ENCODE data around the gene TESK2. TPM values are rescaled to one million over a fixed set of nuclear protein-coding genes. Genes with fewer than 3 reads are reported as not detected.

The TESK2 gene
- total and polyA plus RNA-seq, 2 of the 13 experiments (the other 11 are each of a cell fraction or from before 2014, with no cell fraction given), result 5.5 to 9.6 TPM

- in situ Hi-C loops (cut with HindIII; ENCODE audit: extremely low pct_ligation_motif_present, low pct_unique_long_range_greater_than_20kb), result no loop called here
These were observed 81.7 kb downstream of the TESK2 start for GRCh38 chr1:45409276-45409675.

More at GRCh38 chr1:45409276-45409675, 81.7 kb downstream of the TESK2 start:
- Histone ChIP-seq H2AFZ (ENCODE audit: low read length) (no peak overlapping the region), H3K79me2 (ENCODE audit: insufficient read depth, low read length) (no peaks in the 10 kb centered on the region), H3K9me3 (ENCODE audit: low read length) (no peaks in the 10 kb centered on the region), H3K9ac (ENCODE audit: insufficient read depth, low read depth, low read length) (no peak overlapping the region), H3K36me3 (replicated peaks in 1 of 2; ENCODE audit: control insufficient read depth in 1 of 2, insufficient read depth in 2 of 2, low read length in 2 of 2) (no peaks in the 10 kb centered on the region), H3K4me2 (ENCODE audit: low read depth, low read length) (no peak overlapping the region), H3K27me3 (ENCODE audit: control insufficient read depth in 1 of 2, insufficient read depth in 2 of 2, low read length in 2 of 2) (no peaks in the 10 kb centered on the region), H3K27ac (ENCODE audit: extremely low read length, insufficient read depth, low read length) (no peak overlapping the region), H3K4me3 (replicated peaks in 1 of 3; ENCODE audit: insufficient read depth in 1 of 3, low read depth in 2 of 3, low read length in 3 of 3) (no peak overlapping the region), H3K4me1 (ENCODE audit: insufficient read depth, low read length) (peaks cover 21% of the 10 kb centered on the region), H4K20me1 (ENCODE audit: insufficient read depth, low read length) (no peaks in the 10 kb centered on the region)
- FAIRE-seq (no peak), ATAC-seq (no peak), DNase-seq (ENCODE audit: low spot score) (no peak)
- intact Hi-C loops (cut with micrococcal nuclease; ENCODE audit: unreplicated experiment), result no loop called here
- POLR2A ChIA-PET, result no interaction called here
- CTCF ChIA-PET (ENCODE audit: low intra/inter-chr PET ratio, low total read pairs), result no interaction called here
- WGBS (ENCODE audit: low lambda C conversion rate), result 62% methylated on average over 1 of the region's 1 CpG
- TF ChIP-seq, protein P1, sequence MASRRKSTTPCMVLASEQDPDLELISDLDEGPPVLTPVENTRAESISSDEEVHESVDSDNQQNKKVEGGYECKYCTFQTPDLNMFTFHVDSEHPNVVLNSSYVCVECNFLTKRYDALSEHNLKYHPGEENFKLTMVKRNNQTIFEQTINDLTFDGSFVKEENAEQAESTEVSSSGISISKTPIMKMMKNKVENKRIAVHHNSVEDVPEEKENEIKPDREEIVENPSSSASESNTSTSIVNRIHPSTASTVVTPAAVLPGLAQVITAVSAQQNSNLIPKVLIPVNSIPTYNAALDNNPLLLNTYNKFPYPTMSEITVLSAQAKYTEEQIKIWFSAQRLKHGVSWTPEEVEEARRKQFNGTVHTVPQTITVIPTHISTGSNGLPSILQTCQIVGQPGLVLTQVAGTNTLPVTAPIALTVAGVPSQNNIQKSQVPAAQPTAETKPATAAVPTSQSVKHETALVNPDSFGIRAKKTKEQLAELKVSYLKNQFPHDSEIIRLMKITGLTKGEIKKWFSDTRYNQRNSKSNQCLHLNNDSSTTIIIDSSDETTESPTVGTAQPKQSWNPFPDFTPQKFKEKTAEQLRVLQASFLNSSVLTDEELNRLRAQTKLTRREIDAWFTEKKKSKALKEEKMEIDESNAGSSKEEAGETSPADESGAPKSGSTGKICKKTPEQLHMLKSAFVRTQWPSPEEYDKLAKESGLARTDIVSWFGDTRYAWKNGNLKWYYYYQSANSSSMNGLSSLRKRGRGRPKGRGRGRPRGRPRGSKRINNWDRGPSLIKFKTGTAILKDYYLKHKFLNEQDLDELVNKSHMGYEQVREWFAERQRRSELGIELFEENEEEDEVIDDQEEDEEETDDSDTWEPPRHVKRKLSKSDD (CRISPR knock-in tag; IDR thresholded peaks at IDR 0.05; ENCODE audit: low read depth), result no peak
- no peak for TF ChIP-seq ZNF7 (CRISPR knock-in tag; IDR thresholded peaks at IDR 0.05)
- TF ChIP-seq HNRNPK (IDR thresholded peaks at IDR 0.05; ENCODE audit: low read depth, low read length, poor library complexity, severe bottlenecking), result no peak
- TF ChIP-seq, protein P2, sequence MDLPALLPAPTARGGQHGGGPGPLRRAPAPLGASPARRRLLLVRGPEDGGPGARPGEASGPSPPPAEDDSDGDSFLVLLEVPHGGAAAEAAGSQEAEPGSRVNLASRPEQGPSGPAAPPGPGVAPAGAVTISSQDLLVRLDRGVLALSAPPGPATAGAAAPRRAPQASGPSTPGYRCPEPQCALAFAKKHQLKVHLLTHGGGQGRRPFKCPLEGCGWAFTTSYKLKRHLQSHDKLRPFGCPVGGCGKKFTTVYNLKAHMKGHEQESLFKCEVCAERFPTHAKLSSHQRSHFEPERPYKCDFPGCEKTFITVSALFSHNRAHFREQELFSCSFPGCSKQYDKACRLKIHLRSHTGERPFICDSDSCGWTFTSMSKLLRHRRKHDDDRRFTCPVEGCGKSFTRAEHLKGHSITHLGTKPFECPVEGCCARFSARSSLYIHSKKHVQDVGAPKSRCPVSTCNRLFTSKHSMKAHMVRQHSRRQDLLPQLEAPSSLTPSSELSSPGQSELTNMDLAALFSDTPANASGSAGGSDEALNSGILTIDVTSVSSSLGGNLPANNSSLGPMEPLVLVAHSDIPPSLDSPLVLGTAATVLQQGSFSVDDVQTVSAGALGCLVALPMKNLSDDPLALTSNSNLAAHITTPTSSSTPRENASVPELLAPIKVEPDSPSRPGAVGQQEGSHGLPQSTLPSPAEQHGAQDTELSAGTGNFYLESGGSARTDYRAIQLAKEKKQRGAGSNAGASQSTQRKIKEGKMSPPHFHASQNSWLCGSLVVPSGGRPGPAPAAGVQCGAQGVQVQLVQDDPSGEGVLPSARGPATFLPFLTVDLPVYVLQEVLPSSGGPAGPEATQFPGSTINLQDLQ (CRISPR knock-in tag; IDR thresholded peaks at IDR 0.05), result no peak
- no peak for TF ChIP-seq DZIP1 (CRISPR knock-in tag; IDR thresholded peaks at IDR 0.05)
- TF ChIP-seq PPARG (CRISPR knock-in tag; conservative IDR thresholded peaks at IDR 0.05), result no peak
- TF ChIP-seq ZNF430 (CRISPR knock-in tag; IDR thresholded peaks at IDR 0.05), result no peak
- TF ChIP-seq ZNF644 (CRISPR knock-in tag; IDR thresholded peaks at IDR 0.05; ENCODE audit: low read depth), result no peak
- no peak for TF ChIP-seq ZNF235 (CRISPR knock-in tag; IDR thresholded peaks at IDR 0.05; ENCODE audit: borderline replicate concordance)
- BruUV-seq (replicated peaks), result no TSS peak
